Neutrophil (primary cell): ENCODE measurements around the gene BTNL9.
"Not testable (repeated sequence)": the region's sequence is repeated elsewhere in the genome, so short reads cannot be mapped to it uniquely, and the experiment has no call there.

ENCODE experiments used
- H3K27ac ChIP-seq: fragments of 200-600 bp; sonication (generic); 2 replicates; pipeline ENCODE4 v1.5.1; 2016; ENCODE audit warnings: mild to moderate bottlenecking, moderate library complexity
- H3K27me3 ChIP-seq: fragments of 200-600 bp; sonication (generic); 2 replicates; pipeline ENCODE4 v1.6.0; 2016; ENCODE audit warnings: mild to moderate bottlenecking
- H3K36me3 ChIP-seq: fragments of 200-600 bp; sonication (generic); 2 replicates; pipeline ENCODE4 v1.5.1; 2017
- H3K4me1 ChIP-seq, 2 experiments: fragments of 200-600 bp in 1 of 2; sonication (generic) in 1 of 2; 1 replicate in 1 of 2; 2 replicates in 1 of 2; pipeline versions ENCODE4 v1.5.1 to v1.6.1; 2013 to 2016; ENCODE audit warnings: low read depth in 1 of 2, low read length in 1 of 2, mild to moderate bottlenecking in 1 of 2, moderate library complexity in 1 of 2; ENCODE audit not compliant: control insufficient read depth in 1 of 2, insufficient read depth in 1 of 2
- H3K4me3 ChIP-seq, 2 experiments: fragments of 200-600 bp in 1 of 2; sonication (generic) in 1 of 2; 1 replicate in 1 of 2; 2 replicates in 1 of 2; pipeline ENCODE4 v1.5.1; 2013 to 2016; ENCODE audit warnings: low read depth in 1 of 2, low read length in 1 of 2, mild to moderate bottlenecking in 1 of 2, moderate library complexity in 1 of 2
- H3K9me3 ChIP-seq: fragments of 200-600 bp; sonication (generic); 2 replicates; pipeline ENCODE4 v1.5.1; 2016
- TF ChIP-seq, protein P1 (sequence below): fragments of 200-600 bp; sonication (generic); IDR thresholded peaks from 2 replicates; pipeline ENCODE4 v1.5.1; 2016; ENCODE audit warnings: antibody characterized with exemption

The BTNL9 gene

GRCh38 chr5:181100121-181100875 is 60.2 kb downstream of the BTNL9 start:
- no peak overlapping the region for H3K4me3 ChIP-seq

GRCh38 chr5:181101030-181101641 is 61.1 kb downstream of the BTNL9 start:
- H3K27me3 ChIP-seq, result peaks cover 53% of the 10 kb centered on the region
- H3K27ac ChIP-seq, H3K36me3 ChIP-seq, H3K4me3 ChIP-seq, H3K4me1 ChIP-seq, H3K9me3 ChIP-seq: not testable (repeated sequence)

More at GRCh38 chr5:181100121-181100875, 60.2 kb downstream of the BTNL9 start:
- H3K27ac ChIP-seq, result no peak overlapping the region
- no peaks in the 10 kb centered on the region for H3K4me1 ChIP-seq
- H3K27me3 ChIP-seq, result peaks cover 49% of the 10 kb centered on the region
- TF ChIP-seq, protein P1, sequence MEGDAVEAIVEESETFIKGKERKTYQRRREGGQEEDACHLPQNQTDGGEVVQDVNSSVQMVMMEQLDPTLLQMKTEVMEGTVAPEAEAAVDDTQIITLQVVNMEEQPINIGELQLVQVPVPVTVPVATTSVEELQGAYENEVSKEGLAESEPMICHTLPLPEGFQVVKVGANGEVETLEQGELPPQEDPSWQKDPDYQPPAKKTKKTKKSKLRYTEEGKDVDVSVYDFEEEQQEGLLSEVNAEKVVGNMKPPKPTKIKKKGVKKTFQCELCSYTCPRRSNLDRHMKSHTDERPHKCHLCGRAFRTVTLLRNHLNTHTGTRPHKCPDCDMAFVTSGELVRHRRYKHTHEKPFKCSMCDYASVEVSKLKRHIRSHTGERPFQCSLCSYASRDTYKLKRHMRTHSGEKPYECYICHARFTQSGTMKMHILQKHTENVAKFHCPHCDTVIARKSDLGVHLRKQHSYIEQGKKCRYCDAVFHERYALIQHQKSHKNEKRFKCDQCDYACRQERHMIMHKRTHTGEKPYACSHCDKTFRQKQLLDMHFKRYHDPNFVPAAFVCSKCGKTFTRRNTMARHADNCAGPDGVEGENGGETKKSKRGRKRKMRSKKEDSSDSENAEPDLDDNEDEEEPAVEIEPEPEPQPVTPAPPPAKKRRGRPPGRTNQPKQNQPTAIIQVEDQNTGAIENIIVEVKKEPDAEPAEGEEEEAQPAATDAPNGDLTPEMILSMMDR, result no peak
- H3K36me3 ChIP-seq, result no peaks in the 10 kb centered on the region
- no peaks in the 10 kb centered on the region for H3K9me3 ChIP-seq

GRCh38 chr5:181101930-181102674 is 62.0 kb downstream of the BTNL9 start:
- H3K9me3 ChIP-seq, H3K4me1 ChIP-seq, H3K27ac ChIP-seq, H3K36me3 ChIP-seq, H3K4me3 ChIP-seq: not testable (repeated sequence)
- peaks cover 63% of the 10 kb centered on the region for H3K27me3 ChIP-seq

- not testable (repeated sequence) for H3K27ac ChIP-seq, H3K36me3 ChIP-seq, H3K4me3 ChIP-seq, H3K4me1 ChIP-seq, H3K9me3 ChIP-seq
- H3K27me3 ChIP-seq, result peaks cover 75% of the 10 kb centered on the region
Observed at GRCh38 chr5:181104259-181104568, 64.1 kb downstream of the BTNL9 start.

GRCh38 chr5:181104606-181105390 is 64.7 kb downstream of the BTNL9 start:
- not testable (repeated sequence) for H3K9me3 ChIP-seq, H3K4me3 ChIP-seq, H3K4me1 ChIP-seq, H3K36me3 ChIP-seq, H3K27ac ChIP-seq
- peaks cover 75% of the 10 kb centered on the region for H3K27me3 ChIP-seq

DNA sequence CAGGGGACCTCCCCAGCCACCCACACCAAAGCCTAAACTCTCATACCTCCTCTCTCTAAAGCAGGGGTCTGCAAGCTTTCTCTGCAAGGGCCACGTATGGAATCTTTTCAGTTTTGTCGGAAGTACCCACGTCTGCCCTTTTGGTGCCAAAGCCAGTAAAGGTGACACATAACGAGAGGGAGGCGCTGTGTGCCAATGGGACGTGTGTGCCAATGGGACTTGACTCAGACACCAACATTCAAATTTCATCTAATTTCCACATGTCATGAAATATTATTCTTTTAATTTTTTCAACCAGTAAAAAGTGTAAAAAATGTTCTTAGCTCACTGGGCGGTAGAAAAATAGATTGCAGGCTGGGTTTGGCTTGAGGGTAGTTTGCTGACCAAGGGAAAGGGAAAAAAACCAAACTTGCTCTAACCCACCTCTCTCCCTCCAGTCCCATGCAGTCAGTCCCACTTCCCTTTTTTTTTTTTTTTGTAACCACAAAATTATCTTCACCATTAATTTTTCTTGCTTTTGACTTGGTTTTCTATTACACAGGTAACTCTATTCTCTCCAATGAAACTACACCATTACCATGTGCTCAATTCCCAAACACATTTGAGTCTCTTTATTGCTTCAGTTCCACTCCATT is 65.4 kb downstream of the BTNL9 start:
- no peaks in the 10 kb centered on the region for H3K36me3 ChIP-seq
- TF ChIP-seq, protein P1, result no peak
- no peaks in the 10 kb centered on the region for H3K9me3 ChIP-seq
- H3K4me1 ChIP-seq, result no peaks in the 10 kb centered on the region
- no peak overlapping the region for H3K27ac ChIP-seq
- no peak overlapping the region for H3K4me3 ChIP-seq
- H3K27me3 ChIP-seq, result peaks cover 75% of the 10 kb centered on the region

DNA sequence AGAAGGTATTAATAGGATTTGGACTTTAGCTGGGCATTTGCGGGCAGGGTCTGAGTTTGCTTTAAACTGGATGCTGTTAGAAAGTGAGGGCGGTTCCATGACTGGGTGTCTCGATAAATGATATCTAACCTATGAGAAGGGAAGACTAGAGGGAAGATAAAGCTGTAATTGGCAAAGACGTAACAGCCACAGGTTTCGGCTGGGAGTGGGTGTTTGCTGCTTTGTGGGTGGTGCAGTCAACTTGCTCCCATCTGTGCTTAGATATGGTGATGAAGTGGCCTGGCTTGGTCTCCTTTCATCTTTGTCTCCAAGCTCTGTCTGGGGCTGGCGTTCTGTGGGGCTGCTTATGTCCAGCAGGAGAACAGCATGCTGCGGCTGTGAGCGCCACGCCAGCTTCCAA is 67.6 kb downstream of the BTNL9 start:
- TF ChIP-seq, protein P1, result no peak
- Histone ChIP-seq H3K4me1 (no peaks in the 10 kb centered on the region), H3K27ac (no peak overlapping the region), H3K36me3 (no peaks in the 10 kb centered on the region), H3K27me3 (peaks cover 92% of the 10 kb centered on the region), H3K9me3 (no peaks in the 10 kb centered on the region), H3K4me3 (no peak overlapping the region)
